GM21786 (cell line): Measurements from ENCODE around the gene PINLYP.
"Not testable (repeated sequence)": the region's sequence is repeated elsewhere in the genome, so short reads cannot be mapped to it uniquely, and the experiment has no call there.

Experiments
- ATAC-seq: cut with Tn5 transposase; IDR thresholded peaks from one replicate; pipeline ENCODE4 v1.9.1; 2021; ENCODE audit not compliant: unreplicated experiment

Gene PINLYP

GRCh38 chr19:43578787-43579186 lies 3.2 kb downstream of the PINLYP start:
- ATAC-seq = no peak

GRCh38 chr19:43581467-43581866 lies 5.9 kb downstream of the PINLYP start:
- ATAC-seq = no peak

GRCh38 chr19:43582495-43582894 lies 6.9 kb downstream of the PINLYP start:
- ATAC-seq = no peak

DNA sequence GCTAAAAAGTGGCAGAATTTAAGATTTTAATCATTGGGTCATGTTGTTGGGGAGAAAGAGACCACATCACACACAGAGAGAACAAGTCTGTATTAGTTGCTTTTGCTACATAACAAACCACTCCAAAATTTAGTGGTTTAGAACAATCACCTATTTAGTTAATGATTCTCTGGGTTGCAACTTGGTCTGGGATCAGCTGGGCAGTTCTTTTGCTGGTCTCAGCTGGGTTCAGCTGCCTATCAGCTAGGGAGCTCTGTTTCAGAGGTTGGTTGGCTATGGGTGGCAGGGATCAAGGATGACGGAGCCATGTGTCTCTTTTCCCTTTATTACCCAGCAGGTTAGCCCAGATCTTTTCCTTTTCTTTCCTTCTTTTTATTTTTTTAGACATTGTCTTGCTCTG lies 8.9 kb downstream of the PINLYP start:
- ATAC-seq = no peak

GRCh38 chr19:43586346-43586745 lies 10.7 kb downstream of the PINLYP start:
- ATAC-seq = no peak

DNA sequence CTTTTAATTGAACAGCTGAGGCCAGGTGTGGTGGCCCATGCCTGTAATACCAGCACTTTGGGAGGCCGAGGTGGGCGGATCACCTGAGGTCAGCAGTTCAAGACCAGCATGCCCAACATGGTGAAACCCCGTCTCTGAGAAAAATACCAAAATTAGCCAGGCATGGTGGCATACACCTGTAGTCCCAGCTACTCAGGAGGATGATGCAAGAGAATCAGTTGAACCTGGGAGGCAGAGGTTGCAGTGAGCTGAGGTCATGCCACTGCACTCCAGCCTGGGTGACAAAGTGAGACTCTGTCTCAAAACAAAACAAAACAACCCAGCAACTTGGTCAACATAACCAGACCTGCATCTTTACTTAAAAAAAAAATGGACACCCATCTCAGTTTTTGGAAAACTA lies 11.4 kb downstream of the PINLYP start:
- ATAC-seq = not testable (repeated sequence)

DNA sequence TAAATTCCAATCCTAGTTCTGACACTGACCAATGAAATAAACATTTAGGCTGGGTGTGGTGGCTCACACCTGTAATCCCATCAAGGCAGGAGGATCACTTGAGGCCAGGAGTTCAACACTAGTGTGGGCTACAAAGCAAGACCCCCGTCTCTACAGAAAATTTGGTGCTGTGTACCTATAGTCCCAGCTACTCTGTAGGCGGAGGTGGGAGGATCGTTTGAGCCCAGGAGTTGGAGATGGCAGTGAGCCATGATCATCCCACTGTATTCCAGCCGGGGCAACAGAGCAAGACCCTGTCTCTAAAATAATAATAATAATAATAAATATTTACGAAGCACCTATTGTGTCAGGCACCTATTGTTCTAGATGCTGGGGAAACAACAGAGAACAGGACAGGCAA lies 13.7 kb downstream of the PINLYP start:
- no peak for ATAC-seq

GRCh38 chr19:43589678-43590077 lies 14.1 kb downstream of the PINLYP start:
- ATAC-seq = no peak

GRCh38 chr19:43591904-43592772 lies 16.5 kb downstream of the PINLYP start:
- no peak for ATAC-seq

DNA sequence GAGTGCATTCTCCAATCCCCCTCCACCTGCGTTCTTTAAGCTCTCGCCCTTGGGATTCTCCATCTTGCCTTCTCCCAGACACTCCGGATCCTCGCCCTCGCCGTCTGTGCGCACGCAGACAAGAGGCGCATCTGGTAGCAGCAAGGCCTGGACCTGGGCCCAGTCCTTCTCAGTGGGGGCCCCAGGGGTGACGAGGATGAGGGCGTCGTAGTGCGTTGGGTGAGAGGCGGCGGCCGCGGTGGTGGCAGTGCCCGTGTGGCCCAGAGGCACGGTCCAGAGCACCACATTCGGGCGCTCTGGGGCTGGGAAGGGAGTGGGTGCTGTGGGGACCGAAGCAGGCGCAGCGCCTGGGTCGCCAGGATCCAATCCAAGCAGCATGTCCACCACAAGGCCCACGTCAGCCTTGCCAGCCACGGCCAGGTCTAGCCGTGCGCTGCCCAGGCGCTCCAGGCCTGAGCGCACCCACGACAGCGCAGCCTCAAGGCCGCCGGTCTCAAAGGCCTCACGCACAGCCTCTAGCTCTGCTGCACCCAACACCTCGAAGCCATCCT lies 17.3 kb downstream of the PINLYP start:
- no peak for ATAC-seq

- ATAC-seq = no peak
Measured at GRCh38 chr19:43594081-43594697, 18.6 kb downstream of the PINLYP start.

- no peak for ATAC-seq
Measured at GRCh38 chr19:43594710-43595604, 19.4 kb downstream of the PINLYP start.

GRCh38 chr19:43595605-43595998 lies 20.0 kb downstream of the PINLYP start:
- ATAC-seq = no peak

DNA sequence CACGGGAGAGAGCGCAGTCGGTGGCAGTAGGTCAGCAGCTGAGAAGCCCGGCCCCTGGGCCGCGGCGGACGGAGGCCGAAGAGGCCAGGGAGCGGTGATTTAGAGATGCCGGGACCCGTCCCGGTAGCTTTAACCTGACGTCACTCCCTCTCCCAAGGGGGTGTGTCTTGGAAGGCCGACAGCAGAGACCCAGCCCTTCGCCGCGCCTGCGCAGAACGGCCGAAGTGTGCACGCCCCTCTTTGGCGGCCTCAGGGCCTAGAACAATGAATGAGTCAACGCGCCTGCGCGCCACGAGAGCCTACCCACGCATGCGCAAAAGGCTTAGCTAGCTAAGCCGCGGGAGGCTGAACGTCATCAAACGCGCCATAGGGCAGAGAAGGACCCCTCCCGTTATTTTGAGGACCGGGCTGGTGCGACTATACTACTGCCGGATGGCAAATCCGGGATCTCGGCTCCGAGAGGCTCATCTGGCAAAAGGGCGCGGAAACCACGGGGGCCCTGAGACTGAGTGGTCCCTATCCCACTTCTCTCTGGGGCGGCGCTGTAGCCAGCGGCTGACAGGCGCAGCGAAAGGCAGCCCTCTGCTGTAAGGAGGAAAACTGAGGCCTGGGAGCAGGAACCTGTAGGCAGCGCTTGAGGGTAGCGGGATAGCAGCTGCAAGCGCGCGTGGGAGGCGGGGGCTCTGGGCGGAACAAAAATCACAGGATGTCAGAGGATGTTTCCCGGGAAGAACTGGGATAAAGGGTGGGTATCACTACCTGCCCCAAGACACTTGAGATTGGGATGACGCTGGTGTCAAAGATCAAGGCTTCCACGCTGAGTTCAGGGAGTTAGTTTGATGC lies 20.6 kb downstream of the PINLYP start, which contains the start of the genes IRGQ and ZNF576:
Gene IRGQ, minus strand, starts transcription at position 136 of the 843 bp plus-strand sequence. CDS start 796 bp downstream, outside the sequence.
Gene ZNF576, plus strand, starts transcription at position 597 of the 843 bp plus-strand sequence. CDS start 514 bp downstream, outside the sequence.
- peak; percentile 84 for ATAC-seq

DNA sequence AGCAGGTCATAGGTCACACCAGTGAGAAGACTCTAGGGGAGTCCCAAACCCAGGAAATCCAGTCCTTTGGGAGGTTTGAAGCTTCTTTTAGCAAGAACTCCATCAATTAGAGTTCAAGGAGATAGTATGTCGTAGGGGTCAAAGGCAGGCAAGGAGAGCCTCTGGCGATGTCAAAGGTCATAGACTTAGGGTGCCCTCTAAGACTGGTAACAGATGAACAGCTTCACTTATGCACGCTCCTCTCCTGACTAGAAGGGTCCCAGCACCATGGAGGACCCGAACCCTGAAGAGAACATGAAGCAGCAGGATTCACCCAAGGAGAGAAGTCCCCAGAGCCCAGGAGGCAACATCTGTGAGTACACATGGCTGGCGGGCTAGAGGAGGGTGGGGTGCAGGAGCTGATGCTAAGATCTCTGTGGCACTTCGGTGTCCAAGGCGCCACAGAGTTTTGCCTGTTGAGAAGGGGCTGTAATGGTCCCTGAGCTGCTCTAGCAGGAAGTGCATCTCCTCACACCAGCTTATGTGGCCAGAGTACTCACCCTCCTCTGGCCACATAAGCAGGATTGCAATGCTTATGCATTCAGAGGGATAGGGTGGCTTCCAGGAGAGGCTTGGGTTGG lies 21.4 kb downstream of the PINLYP start:
- ATAC-seq = no peak

- no peak for ATAC-seq
Measured at GRCh38 chr19:43597876-43598275, 22.3 kb downstream of the PINLYP start.

GRCh38 chr19:43598445-43599240 lies 23.0 kb downstream of the PINLYP start:
- ATAC-seq = no peak

- ATAC-seq = no peak
Measured at GRCh38 chr19:43599635-43600295, 24.2 kb downstream of the PINLYP start.
